Chondrocyte (in vitro differentiated cells): ENCODE measurements around the gene KIRREL3. TPM values are rescaled to one million over a fixed set of nuclear protein-coding genes. Genes with fewer than 3 reads are reported as not detected.
A peak's percentile ranks its signal among the peaks of the same experiment; 100 is the strongest.
"Not testable (repeated sequence)": the region's sequence is repeated elsewhere in the genome, so short reads cannot be mapped to it uniquely, and the experiment has no call there.

Source experiments
- DNase-seq: peaks from one replicate; pipeline ENCODE4 v3.0.0; 2021; ENCODE audit warnings: mixed read lengths, low spot score
- H3K27ac Mint-ChIP-seq: one replicate; pipeline ENCODE4 v1.8.0; 2021; ENCODE audit warnings: mild to moderate bottlenecking, moderate library complexity, mixed read lengths; ENCODE audit not compliant: unreplicated experiment
- H3K27me3 Mint-ChIP-seq: 2 replicates; pipeline ENCODE4 v1.8.0; 2021; ENCODE audit warnings: low read depth, mixed read lengths
- H3K36me3 Mint-ChIP-seq: 2 replicates; pipeline ENCODE4 v1.8.0; 2021; ENCODE audit warnings: low read depth, mixed read lengths
- H3K4me1 Mint-ChIP-seq: 2 replicates; pipeline ENCODE4 v1.8.0; 2021; ENCODE audit warnings: low read depth, mild to moderate bottlenecking, mixed read lengths
- H3K4me3 Mint-ChIP-seq: one replicate; pipeline ENCODE4 v1.8.0; 2021; ENCODE audit warnings: mild to moderate bottlenecking, moderate library complexity, mixed read lengths; ENCODE audit not compliant: unreplicated experiment
- H3K9me3 Mint-ChIP-seq: 2 replicates; pipeline ENCODE4 v1.8.0; 2021; ENCODE audit warnings: low read depth, mixed read lengths
- total RNA-seq: library from RNA; stranded (reverse); gene quantifications from 3 replicates; pipeline ENCODE4 v1.2.1, GENCODE V29; 2021
- TF ChIP-seq, protein P1 (sequence below): fragments of 200-600 bp; sonication (generic); IDR thresholded peaks from 2 replicates; pipeline ENCODE4 v1.5.0; 2021; ENCODE audit warnings: antibody characterized with exemption, mild to moderate bottlenecking, moderate library complexity

Gene KIRREL3
- total RNA-seq, 1 donor from 2014 or later, result 1.2 TPM

DNA sequence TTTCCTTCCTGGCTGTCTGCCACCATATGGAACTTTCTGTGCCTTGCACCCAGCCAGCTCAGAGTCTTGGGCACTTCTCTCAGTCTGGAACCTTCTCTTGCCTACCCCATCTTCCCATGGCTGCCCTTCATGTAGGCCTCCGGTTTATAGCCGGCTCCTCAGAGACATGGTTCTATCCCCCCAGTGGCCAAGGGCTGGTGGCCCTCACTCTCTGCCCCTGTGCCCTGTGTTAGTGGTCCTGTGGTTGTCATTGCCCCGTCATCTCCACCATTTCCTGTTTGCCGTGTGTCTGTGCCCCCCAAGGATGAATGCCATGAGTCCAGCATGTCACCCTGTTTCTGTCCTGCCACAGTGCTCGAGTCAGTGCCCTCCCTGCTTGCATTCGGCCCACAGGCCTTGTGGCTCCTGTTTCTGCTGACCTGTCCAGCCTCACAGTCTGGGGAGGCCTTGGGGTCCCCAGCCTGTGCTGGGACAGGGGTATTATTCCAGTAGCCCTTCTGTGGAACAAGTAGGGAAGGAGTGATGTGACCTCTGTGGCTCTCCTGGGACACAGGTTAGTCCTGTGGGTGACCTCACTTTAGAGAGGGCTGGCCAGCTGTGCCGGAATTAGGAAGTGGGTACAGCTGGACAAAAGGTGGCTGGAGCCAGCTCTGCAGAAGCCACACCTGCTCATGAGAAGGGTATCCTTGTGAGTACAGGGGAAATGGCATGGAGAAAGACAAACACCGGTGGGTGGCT, 614.4 kb downstream of the KIRREL3 start:
- Mint-ChIP-seq H3K27me3 (no peaks in the 10 kb centered on the region), H3K4me3 (no peak overlapping the region), H3K4me1 (peaks cover 32% of the 10 kb centered on the region), H3K36me3 (no peaks in the 10 kb centered on the region), H3K27ac (peak overlapping the region; percentile 1), H3K9me3 (no peaks in the 10 kb centered on the region)
- TF ChIP-seq, protein P1, sequence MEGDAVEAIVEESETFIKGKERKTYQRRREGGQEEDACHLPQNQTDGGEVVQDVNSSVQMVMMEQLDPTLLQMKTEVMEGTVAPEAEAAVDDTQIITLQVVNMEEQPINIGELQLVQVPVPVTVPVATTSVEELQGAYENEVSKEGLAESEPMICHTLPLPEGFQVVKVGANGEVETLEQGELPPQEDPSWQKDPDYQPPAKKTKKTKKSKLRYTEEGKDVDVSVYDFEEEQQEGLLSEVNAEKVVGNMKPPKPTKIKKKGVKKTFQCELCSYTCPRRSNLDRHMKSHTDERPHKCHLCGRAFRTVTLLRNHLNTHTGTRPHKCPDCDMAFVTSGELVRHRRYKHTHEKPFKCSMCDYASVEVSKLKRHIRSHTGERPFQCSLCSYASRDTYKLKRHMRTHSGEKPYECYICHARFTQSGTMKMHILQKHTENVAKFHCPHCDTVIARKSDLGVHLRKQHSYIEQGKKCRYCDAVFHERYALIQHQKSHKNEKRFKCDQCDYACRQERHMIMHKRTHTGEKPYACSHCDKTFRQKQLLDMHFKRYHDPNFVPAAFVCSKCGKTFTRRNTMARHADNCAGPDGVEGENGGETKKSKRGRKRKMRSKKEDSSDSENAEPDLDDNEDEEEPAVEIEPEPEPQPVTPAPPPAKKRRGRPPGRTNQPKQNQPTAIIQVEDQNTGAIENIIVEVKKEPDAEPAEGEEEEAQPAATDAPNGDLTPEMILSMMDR, result no peak
- DNase-seq, result peak; percentile 54

DNA sequence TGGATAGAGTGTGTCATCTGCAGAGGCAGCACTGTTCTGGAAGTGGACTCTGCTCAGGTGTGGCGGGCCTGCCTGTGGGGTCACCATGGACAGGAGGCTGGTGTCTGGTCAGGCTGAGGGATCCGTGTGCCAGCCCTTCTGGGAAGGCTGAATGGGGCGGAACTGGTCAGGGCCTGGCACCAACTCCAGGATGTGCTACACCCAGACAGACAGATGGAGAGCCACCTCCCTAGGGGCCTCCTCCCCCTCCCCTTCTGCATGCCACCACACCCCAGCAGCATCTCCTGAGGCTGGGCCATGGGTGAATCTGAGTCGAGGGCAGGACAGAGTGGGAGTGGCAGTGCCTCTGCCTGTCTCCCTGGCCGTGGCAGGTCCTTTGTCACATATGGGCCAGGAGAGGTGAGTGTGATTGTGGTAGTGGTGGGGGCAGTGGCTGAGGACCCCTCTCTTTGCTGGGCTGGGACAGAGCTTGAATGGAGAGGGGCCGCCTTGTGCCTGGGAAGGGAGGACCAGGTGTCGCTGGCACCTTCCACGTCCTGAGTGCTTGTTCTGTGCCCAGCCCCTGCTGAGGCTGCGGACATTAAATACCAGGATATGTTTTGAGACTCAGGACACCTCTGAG, 616.0 kb downstream of the KIRREL3 start:
- no peaks in the 10 kb centered on the region for H3K36me3 Mint-ChIP-seq
- DNase-seq, result peak; percentile 54
- no peaks in the 10 kb centered on the region for H3K27me3 Mint-ChIP-seq
- H3K4me1 Mint-ChIP-seq, result peaks cover 26% of the 10 kb centered on the region
- H3K4me3 Mint-ChIP-seq, result no peak overlapping the region
- H3K27ac Mint-ChIP-seq, result no peak overlapping the region
- H3K9me3 Mint-ChIP-seq, result no peaks in the 10 kb centered on the region
- TF ChIP-seq, protein P1, result no peak

DNA sequence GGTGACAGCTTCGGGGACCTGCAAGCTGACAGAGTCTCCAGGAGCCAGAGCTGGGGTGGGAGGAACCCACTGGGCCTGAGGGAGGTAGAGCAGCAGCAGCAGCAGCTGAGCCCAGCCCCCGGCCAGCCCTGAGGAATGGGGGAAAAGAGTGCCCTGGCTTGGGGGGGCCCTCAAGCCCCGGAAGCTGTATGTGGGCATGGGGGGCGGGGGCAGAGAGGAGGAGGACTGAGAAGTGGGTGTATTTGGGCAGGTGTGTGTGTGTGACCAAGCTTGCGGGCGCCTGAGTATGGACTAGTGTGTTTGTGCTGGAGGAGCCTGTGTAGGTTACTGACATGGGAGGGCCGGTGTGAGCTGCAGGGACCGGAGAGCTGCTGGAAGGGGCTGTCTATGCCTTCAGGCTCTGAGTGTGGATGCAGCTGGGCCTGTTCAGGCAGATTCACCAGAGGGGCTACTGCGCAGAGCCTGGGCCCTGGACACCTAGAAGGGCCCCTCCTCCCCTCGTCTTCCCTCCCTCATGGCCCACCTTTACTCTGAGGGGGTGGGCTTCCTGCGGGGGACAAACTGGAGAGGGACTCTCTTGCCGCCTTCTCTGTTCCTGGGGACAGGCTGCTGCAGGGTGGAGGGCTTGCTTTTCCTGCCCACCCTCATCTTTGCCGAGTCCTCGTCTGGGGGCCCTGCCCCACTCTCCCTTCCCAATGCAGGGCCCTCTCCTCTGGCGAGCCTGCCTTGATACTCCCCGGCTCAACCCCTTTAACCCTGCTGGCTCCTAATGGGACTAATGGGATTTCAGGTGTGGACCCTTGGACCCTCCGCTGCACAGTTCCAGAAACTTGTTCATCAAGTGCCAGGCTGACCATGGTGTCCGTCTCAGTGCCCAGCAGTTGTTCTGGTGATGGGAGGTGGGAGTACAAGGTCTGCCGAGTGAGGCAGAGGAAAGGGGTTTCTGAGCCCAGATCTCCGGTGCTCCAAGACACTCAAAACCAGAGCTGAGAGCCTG, 616.9 kb downstream of the KIRREL3 start:
- no peak overlapping the region for H3K27ac Mint-ChIP-seq
- peaks cover 32% of the 10 kb centered on the region for H3K4me1 Mint-ChIP-seq
- TF ChIP-seq, protein P1, result no peak
- no peaks in the 10 kb centered on the region for H3K9me3 Mint-ChIP-seq
- no peaks in the 10 kb centered on the region for H3K36me3 Mint-ChIP-seq
- peak; percentile 71 for DNase-seq
- no peak overlapping the region for H3K4me3 Mint-ChIP-seq
- no peaks in the 10 kb centered on the region for H3K27me3 Mint-ChIP-seq

DNA sequence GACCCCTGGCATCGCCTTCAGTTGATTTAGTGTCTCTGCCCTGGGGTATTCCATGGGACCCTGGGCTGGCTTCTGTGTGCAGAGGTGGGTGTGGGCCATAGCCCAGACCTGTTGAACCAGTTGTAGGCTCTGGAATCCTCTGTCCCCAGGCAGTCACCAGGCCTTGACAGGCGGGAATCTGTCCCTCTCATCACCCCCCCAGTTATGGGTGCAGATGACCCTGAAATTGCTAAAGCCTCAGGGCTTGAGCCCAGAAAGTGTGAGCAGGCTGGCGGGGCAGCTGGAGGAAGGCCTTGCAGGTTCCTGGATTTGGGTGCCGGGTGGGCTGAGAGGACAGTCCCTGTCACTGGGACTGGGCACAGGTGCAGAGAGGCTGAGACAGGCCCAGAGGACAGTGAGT, 617.9 kb downstream of the KIRREL3 start:
- H3K4me3 Mint-ChIP-seq, H3K27me3 Mint-ChIP-seq, H3K36me3 Mint-ChIP-seq, H3K27ac Mint-ChIP-seq, H3K9me3 Mint-ChIP-seq: not testable (repeated sequence)
- peak; percentile 49 for DNase-seq
- peaks cover 30% of the 10 kb centered on the region for H3K4me1 Mint-ChIP-seq

DNA sequence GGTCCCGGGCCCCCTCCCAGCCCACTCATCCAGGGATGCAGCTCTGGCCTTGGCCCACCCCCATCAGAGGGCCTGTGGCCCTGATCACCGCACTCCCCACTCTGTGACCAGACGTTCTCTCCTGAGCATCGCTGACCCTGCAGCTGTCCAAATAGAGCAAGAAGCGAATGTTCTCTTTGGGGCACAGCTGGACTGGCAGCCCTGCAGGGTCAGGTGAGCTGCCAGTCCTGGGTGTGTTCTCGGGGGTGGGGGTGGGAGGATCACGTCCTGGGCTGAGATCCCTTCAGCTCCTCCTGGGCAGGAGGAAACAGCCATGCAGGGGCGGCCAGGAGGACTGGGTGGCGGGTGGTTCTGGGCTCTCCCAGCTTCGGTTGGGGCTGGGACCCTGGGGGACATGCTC, 618.6 kb downstream of the KIRREL3 start:
- peak; percentile 19 for DNase-seq
- H3K4me3 Mint-ChIP-seq, H3K9me3 Mint-ChIP-seq, H3K27me3 Mint-ChIP-seq, H3K36me3 Mint-ChIP-seq, H3K27ac Mint-ChIP-seq: not testable (repeated sequence)
- H3K4me1 Mint-ChIP-seq, result peaks cover 26% of the 10 kb centered on the region

DNA sequence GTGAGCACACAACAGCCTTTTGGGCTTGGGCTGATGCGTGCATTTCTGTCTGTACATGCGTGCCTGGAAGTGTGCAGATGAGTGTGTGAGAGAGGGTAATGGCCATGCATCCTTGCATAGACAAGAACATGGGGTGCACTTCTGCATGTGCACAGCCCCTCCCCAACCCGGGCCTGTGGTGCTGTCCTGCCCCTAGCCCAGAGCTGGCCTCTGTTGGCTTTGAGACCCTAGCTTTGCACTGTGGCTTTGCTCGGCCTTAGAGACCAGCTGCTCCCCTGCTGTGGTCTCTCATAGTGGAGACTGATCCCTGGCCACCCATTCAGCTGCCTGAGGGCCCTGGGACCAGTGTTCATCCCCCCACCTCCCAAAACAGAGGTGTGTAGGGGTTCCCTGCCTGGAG, 619.7 kb downstream of the KIRREL3 start:
- H3K4me1 Mint-ChIP-seq, result peaks cover 15% of the 10 kb centered on the region
- no peaks in the 10 kb centered on the region for H3K9me3 Mint-ChIP-seq
- H3K27ac Mint-ChIP-seq, result no peak overlapping the region
- no peaks in the 10 kb centered on the region for H3K36me3 Mint-ChIP-seq
- DNase-seq, result peak; percentile 38
- TF ChIP-seq, protein P1, result no peak
- H3K27me3 Mint-ChIP-seq, result no peaks in the 10 kb centered on the region
- H3K4me3 Mint-ChIP-seq, result no peak overlapping the region
